IPS DF 4.7 (cell line): ENCODE measurements around the gene MEN1.

Experiments
- DNase-seq: peaks from one replicate; pipeline ENCODE4 v3.0.0-alpha.2; 2013; ENCODE audit warnings: low spot score; ENCODE audit errors: extremely low read depth

Gene MEN1

DNA sequence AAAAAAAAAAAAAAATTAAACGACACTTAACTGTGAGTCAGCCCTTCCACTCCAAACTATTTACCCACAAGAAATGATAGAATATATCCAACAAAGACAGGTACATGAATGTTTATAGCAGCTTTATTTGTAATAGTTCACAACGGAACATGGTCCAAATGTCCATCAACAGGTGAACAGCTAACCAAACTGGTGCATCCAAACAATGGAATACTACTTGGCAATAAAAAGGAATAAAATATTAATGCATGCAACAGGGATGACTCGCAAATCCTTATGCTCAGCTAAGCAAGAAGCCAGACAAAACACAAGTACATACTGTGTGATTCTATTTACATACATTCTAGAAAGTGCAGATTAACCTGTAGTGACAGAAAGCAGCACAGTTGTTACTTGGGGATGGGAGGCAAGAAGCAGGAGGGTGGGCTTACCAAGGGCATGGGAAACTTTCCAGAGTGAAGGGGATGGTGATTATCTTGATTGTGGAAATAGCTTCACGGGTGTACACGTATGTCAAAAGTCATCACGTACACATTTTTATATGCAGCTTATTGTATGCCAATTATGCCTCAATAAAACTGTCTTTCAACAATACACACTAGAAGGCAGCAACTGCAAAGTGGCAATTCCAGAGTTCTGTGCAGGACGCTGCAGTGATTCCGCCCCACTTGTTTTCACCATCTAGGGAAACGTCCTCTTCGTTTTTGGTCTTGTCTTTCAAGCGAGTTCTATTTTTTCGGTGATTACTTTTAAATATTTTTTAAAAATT lies 25.4 kb downstream of the MEN1 start:
- DNase-seq, result no peak

DNA sequence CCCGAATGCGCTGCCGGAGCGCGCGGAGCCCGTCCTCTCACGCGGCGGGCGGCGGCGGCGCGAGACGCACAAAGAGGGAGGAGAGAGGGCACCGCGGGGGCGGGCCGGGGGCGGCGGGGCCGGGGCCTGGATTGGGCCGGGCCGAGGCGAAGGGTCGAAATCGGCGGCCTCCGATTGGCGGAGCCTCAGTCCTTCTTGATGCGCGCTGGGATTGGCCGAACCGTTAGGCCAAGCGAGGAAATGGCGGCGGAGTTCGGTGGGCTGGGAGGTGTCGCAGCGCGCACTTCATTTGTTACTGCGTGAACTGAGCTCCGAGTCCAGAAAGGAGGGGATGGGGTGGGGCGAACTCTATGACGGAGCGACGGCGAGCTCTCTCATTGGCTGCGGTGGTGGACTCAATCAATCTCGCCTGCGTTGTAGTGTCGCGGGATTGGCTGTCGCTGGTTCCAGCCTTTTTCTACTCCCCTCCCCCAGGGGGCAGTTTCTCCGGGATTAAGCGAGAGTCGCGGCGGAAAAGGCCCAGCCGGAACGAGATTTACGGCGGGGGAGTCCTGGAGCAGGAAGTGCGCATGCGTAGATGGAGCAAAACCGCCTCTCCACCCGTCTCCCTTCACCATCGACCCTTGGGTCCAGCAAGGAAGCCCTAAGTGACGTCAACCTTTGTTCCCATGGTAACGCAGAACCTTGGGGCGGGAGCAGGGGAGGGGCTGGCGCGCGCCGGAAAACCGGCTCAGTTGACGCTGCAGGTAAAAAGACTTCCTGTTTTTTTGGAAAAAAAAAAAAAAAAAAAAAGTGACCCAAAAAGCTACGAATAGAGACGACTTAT lies 31.7 kb downstream of the MEN1 start, which contains the start of gene SF1:
Gene SF1, minus strand, starts transcription at position 70 of the 826 bp plus-strand sequence. CDS start 150 bp downstream, outside the sequence.
- DNase-seq, result peak; percentile 98

DNA sequence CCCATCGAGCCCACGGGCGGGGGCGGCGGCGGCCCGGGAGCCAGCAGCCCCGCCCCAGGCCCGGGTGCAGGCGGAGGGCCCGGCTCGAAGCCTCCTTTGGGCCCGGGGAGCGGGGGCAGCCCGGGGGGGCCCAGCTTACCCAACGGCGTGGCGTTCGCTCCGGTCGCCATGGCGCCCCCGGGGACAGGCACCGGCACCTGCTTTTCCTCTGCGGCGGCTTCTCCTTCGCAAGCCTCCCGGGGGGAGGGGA lies 32.2 kb downstream of the MEN1 start:
- no peak for DNase-seq

DNA sequence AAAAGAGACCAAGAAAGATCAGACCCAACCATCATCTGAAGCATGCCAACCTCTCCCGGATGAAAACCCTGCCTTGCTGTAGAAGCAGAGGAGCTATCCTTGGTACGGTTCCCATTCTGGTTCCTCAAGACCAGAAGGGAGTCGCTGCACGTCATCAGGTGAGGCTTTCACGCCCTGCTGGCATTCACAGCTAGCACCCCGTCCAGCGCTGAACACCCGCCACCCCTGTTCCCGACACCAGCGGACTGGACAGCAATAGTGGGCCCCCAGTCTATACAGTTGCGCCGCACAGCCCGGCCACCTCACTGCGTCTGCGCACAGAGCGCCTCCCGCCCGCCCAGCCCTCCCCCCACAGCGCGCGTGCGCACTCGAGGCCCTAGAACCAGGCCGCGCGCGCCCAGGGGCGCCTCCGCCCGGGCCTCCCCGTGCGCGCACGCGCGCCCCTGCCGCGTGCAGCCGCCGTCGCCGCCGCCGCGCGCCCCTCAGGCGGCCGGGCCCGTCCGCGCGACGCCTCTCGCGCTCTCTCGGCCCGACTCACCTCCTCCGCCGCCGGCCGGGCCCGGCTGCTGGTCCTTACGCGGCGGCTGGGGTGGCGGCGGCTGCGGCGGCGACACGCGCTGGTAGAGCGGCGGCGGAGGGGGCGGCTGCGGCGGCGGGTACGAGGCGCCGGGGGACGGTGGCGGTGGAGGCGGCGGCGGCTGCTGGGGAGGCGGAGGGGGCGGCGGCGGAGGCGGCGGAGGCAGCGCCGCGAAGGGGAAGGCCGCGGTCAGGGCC lies 32.7 kb downstream of the MEN1 start:
- DNase-seq, result no peak

DNA sequence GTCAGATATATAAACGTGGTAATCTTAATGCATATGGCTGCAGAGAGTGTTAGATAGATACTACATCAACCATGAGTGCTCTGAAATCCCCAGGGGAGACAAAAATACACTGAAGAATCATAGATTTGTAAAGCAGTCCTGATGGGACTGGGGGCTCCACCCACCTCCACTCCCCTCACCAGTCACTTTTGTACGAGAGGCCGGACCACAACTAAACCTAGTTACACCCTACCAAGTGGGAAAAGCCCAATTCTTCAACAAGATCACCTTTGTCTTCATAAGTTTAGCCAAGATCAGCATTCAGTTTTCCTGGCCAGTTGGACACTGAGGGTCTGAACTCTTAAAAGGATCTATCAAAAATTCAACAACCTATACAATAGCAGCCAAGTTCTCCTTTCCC lies 33.5 kb downstream of the MEN1 start:
- DNase-seq, result no peak

DNA sequence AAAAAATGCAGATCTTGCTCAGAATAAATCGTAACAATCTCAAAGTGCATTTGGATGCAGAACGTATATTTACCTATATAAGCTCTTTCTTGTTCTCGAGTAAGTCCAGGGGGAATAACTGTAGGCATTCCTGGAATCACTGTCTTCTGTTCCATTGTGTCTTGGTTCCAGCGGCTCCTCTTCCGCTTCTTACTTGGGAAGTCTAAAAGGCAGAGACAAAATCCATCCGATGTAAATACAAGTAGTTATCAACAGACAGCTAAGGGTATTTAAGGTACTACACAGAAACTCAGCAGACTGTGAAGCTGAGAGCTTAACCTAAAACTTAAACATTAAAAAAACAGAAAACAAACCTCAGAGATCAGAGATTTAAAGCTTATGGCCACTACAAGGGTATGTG lies 33.9 kb downstream of the MEN1 start:
- DNase-seq, result no peak

DNA sequence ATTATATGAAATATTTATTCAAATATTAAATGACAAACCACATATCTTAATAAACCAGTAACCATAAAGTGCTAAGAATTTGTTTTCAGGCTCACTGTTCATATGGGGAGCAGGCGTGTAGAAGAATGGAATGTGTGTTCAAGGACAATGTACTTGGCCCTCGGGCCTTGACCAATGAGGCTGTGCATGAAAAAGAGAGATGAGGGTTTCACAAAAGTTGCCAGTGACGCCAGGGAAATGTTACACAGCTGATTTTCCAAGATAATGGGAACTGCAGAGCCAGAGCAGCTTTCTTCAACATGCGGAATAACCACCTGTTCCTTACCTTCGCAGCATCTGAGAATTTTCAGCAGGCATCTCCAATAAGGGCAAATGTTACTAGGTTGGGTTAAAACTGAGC lies 36.2 kb downstream of the MEN1 start:
- no peak for DNase-seq

DNA sequence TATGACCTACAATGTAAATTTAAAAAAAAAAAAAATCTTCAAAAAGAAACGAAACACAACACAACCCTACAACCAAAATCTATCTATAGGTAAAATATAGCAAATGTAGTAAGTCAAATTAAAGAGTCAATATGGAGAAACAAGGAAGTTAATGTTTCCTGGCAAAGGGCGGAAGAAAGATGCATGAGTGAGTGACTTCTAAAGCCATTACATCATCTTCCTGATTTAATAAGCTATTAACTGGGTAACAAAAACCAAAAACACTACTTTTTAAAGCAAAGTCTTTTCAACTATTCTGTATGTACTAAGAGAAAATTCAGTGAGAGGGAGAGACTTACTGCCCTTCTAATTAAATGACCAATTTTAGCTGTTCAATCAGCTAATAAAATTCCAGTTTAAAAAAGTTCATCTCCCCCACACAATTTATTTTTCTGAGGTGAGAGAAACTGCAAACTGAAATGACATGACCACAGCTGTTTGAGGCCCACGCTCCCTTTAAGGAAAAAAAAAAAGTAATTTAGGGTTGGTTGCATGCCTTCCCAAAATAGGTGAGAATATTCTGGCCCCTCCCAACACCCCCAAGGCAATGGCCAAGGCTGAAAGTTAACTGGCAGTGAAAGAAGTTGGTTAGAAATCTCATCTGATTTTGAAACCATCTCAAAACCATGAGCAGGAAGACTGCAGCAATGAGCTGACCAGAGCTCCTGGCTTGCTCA lies 37.9 kb downstream of the MEN1 start:
- no peak for DNase-seq

DNA sequence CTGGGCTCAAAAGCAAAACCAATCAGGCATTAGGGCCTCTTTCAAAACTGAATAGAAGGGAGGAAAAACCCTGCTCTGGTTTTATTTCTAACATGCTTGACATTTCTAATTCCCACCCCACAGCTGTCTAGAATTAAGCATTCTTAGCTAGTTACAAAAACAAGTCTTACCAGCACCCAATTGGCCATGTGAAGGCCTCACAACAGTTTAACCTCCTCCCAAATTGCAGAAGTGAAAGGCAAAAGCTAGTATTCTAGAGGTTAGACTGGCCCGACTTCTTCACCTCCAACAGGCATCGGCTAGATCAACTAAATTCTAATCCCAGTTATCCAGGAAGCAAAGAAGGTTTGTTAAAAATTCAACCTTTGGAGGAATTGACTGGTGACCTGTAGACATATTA lies 38.5 kb downstream of the MEN1 start:
- no peak for DNase-seq

DNA sequence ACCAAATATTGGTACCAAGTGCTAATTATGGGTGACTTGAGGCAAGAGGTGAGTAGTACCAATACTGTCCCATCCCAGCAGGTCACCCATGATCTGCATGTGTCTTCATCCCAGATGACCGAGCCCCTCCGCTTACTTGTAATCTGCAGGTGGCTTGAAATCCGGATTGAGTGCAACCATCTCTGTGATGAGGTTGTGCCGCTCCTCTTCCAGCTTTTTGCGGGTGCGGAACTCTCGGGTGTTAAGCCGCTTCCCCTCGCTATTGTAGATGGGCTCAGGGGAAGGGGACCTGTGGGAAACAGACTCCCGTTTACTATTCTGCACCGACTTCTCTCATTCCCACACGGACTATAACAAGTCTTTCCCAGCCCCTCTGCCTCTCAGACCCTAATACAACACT lies 40.2 kb downstream of the MEN1 start:
- no peak for DNase-seq

DNA sequence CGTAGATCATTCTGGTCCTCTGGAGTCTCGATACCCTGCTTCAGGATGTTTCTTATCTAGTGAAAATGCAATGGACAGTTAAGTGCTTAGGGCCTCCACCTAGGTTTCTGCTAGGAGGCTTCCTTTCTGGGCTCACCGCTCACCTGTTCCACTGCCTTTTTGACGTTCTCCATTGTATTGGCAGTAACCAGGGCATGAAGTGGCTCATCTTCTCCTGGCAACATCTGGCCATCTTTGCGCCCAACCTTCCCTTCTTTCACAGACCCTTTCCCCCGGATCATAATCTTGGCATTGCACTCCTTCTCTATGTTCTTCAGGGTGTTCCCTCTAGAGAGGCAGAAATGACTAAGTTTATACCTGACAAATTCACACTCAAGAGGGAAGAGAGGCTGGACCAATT lies 41.1 kb downstream of the MEN1 start:
- DNase-seq, result no peak

DNA sequence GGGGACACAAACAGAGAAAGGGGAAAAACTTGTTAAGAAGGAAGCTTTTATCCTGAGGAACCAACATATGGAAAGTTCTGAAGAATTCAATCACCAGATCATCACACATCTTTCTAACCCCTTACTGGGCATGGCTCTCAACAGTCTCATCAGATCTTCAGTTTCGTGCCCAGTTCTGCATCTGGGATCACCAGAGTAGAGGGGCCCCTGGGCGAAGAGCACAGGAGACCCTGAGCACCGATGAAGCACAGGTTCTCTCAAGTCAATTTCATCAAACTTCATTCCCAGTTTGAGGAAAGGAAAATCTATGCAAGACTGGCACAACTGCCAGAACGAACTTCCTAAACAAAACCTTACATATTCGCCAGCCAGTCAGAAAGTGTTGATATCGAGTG lies 42.1 kb downstream of the MEN1 start:
- no peak for DNase-seq

DNA sequence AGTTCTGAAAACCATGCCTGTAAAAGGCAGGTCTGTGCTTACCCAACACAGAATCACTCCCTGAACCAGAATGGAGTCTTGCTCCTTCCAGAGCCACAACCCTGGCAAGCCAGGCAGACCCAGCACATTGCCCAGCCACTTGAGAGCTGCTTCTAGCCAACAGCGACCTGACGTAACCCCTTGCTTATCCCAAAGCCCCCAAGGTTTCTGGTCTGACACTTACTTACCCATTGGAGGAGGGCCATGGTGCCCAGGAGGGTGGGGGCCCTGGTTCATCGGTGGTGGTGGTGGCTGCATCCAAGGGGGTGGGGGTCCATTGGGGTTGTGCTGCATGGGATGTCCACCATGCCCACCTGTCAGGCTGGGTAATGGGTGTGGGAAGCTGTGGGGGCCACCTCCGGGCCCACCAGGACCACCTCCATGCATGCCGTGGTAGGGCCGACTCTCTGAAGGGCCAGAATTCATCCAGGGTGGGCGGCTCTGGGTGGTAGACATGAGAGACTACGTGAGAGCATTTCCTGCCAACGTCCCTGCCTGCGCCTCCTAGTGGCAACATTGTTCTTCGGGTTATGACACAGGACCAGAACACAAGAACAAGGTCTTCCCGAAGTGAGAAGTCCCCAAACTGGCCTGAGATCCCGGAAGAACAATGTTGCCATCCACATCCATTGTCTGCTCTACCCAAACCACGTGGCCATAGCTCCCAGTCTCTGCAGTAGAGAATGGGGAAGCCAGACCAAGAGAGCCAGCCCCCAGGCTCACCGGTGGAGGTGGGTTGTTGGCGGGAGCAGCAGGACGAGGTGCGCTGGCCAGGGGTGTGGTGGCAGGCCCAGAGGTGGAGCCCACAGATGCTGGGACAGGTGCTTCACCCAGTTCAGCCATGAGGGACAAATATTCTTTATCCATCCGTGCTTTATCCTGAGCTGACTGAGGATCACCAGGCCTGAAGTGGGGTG lies 42.7 kb downstream of the MEN1 start:
- no peak for DNase-seq

DNA sequence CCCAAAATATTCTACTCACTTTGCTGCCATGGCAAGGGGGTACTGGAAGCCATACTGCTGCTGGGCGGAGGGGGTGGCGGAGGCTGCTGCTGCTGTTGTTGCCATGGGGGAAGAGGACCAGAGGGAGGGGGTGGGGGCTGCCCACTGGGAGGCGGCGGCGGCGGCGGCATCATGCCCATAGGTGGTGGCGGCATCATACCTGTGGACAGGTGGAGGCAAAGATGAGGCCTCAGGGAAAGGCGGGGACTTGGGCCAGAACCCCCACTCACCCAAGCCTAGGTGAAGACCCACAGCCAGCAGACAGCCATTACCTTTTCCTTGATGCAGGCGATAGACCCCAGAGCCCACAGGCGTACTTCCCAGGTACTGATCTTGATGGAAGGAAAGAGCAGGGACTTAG lies 43.5 kb downstream of the MEN1 start:
- DNase-seq, result no peak

DNA sequence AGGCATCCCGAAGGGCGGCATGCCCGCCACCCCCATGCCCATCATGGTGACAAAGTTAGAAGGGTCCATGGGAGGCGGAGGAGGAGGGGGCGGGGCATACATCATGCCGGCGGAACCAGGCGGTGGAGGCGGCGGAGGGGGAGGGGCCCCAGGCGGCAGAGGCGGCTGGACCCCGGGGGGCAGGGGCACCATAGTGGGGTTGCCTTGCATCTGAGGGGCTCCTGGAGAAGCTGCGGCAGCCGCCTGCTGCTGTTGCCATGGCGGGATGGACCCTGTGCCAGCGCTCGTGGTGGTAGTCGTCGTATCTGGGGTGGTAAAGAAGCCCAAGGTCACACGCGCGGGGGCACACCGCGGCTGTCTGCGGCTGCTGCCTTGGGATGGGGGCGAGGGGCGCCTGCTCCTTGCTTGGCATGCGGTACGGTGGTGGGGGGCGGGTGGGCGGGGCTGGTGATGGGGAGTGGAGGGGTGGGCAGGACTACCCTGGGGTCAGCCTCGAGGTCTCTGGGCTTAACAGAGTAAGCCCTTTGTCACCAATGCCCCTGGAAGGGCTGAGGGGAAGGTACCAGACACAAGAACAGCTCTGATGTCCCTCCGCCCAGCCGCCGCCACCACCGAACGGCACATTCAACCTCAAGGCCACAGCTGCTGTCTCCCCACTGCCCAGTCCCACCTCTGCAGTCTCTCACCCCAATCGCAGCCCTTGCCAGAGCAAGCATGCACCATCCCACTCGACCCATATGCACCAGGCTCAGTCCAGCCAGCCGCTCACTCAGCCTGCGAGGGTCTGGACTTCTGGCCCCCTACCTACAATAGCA lies 44.3 kb downstream of the MEN1 start:
- no peak for DNase-seq

DNA sequence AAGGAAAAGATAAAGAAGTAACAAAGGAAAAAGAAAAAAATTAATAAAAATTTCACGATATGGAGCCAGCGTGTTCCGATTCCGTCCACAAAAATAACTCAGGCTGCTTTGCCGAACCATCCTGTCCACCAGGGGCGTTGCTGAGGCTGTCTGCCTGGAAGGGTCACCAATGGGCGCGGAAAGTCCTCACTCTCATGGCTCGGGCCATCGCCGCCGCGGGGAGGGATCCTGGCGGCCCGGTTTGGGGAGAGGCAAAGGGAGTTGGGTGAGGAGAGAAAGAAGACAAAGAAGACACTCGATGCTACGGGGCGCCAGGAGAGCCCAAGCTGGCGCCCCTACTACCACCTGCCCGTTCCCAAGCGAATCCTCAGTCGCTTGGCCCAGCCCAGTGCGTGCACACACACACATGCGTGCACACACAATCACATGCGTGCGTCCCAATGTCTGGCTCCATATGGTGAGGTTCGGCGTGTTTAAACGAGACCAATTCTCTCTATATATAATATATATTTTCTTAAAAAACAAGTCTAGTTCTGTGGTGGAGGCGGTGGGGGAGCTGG lies 45.0 kb downstream of the MEN1 start:
- no peak for DNase-seq

DNA sequence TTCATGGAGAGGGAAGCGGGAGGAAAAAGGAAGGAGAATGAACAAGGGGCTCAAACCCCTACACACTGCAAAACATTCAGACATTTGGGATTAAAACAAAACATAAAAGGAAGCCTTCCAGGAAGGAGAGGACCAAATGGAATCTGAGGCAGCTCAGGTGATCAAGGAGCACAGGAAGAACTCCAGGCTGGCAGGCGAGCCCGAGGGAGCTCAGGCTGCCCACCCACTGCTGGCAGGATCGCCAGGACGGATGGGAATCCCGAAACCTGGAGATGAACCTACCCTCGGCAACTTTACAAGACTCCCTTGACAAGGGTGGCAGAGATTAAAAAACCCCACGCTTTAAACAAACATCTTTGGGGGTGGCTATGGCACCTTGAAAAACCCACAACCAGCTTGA lies 45.6 kb downstream of the MEN1 start:
- no peak for DNase-seq

DNA sequence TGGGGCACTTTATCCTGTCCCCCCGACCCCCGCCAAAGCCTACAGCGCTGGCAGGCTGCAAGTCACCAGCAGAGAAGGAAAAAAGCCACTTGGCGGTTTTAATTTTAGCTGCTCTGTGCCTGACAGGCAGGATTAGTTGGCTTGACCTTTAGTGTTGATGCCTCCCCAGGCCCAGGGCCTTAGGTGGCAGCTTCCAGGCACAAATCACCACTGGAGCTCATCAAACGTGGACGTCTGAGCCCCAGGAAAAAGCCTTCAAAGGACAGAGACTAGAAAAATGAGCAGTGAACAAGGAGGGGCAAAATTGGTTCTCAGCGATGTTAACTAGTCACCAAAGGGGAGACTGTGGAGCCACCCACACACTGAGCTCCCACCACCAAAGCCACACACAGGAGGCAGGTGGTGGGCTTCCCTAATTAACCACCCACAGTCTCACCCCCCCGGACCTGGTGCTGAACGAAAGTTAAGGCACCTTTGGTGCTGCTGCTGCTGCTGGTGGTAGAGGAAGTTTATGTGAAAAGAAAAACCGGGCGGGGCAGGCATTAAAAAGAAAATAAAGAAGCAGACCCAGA lies 46.2 kb downstream of the MEN1 start:
- no peak for DNase-seq

DNA sequence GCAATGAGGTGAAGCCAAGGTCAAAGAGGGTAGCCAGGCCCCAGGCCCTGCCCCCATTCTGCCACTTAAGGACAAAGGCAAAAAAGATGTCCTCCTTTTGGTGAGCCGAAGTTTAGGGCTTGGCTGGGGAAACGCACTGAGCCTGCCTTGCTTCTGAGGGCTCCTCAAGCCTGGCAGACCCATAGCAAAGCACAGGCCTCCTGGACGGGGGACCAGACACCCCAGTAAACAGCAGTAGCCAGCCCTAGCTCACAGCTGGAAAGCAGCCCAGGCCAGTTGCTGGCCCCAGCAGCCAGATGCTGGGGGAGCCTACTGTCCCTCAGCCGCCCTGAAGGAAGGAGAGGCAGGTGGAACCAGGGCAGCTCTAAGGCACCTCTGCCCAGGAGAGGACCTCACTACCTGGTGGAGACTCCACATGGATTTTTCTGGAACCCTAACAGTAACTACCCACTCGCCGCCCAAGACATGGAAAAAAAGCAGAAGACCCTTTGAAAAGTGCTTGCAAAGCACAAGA lies 46.8 kb downstream of the MEN1 start:
- DNase-seq, result no peak
